ENCODE results near the gene MT1E. TPM values are rescaled to one million over a fixed set of nuclear protein-coding genes. Genes with fewer than 3 reads are reported as not detected.

MT1E gene
- total and polyA plus RNA-seq, 10 donors: 2.5 to 49.6 (median 27.0) TPM

DNA sequence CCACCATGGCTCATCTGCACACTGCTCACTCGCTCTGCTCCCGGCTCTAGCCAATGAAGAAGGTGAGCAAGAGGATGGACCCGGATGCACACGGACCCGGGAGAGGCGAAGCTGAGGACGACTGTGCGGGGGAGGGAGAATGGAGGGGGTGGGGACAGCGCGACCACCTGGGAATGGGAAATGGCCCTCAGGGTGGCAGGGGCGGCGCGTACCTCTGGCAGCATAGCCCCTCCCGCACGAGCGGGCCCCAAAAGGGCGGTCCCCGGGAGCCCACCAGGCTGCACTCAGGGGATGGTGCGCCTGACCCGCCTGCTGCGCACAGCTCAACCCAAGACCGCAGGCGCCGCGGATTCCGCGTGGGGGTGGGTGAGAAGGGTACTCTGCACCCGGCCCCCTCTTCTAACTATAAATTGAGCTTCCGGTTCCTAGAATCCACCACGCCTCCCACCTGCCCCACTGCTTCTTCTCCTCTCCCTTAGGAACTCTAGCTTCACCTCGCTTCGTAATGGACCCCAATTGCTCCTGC, 50.2 kb downstream of the MT1E start:
- H3K27me3 ChIP-seq (replicated peaks in 1 of 7): peaks cover 3 to 68% (median 11%) of the 10 kb centered on the region in 7 donors

More for the DNA sequence above, 50.2 kb downstream of the MT1E start:
- Histone ChIP-seq H3K4me3 (peak overlapping the region in 5 of 8 donors; percentile 16 to 54 (median 18)), H3K4me1 (peaks cover 0 to 14% (median 9%) of the 10 kb centered on the region in 6 donors), H3K27ac (no peak overlapping the region), H3K9me3 (no peaks in the 10 kb centered on the region), H3K36me3 (no peaks in the 10 kb centered on the region)
- intact Hi-C loops (cut with DNase I; ENCODE audit: low total_unique reads): no loop called here
- 2 to 7% (median 5%) methylated on average over 31 to 32 of the region's 32 CpGs for WGBS, 5 donors
- TF ChIP-seq POLR2A (IDR thresholded peaks at IDR 0.05) (no peak), POLR2AphosphoS5 (IDR thresholded peaks at IDR 0.05) (no peak)
- TF ChIP-seq, protein P1, sequence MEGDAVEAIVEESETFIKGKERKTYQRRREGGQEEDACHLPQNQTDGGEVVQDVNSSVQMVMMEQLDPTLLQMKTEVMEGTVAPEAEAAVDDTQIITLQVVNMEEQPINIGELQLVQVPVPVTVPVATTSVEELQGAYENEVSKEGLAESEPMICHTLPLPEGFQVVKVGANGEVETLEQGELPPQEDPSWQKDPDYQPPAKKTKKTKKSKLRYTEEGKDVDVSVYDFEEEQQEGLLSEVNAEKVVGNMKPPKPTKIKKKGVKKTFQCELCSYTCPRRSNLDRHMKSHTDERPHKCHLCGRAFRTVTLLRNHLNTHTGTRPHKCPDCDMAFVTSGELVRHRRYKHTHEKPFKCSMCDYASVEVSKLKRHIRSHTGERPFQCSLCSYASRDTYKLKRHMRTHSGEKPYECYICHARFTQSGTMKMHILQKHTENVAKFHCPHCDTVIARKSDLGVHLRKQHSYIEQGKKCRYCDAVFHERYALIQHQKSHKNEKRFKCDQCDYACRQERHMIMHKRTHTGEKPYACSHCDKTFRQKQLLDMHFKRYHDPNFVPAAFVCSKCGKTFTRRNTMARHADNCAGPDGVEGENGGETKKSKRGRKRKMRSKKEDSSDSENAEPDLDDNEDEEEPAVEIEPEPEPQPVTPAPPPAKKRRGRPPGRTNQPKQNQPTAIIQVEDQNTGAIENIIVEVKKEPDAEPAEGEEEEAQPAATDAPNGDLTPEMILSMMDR (IDR thresholded peaks at IDR 0.05 in 8 of 11, conservative IDR thresholded peaks at IDR 0.05 in 3 of 11): no peak
- no peak for DNase-seq

Other genes starting within 250 kb of the MT1E start
- 100 to 1,000 TPM in 5 of 7 donors, 10 to 100 TPM in 2; 88.5 to 249 (median 126) TPM for gene AMFR, start 200.2 kb upstream of the MT1E start, total RNA-seq
- 10 to 100 TPM; 48.1 to 74.4 (median 56.2) TPM for gene AMFR, start 200.2 kb upstream of the MT1E start, polyA plus RNA-seq
- 10 to 100 TPM; 52.8 to 93.0 (median 83.2) TPM for gene NUDT21, start 174.4 kb upstream of the MT1E start, total RNA-seq
- 10 to 100 TPM; 19.4 to 36.8 (median 29.2) TPM for gene NUDT21, start 174.4 kb upstream of the MT1E start, polyA plus RNA-seq
- 10 to 100 TPM; 22.8 to 34.7 (median 30.5) TPM for gene OGFOD1, start 174.2 kb upstream of the MT1E start, total RNA-seq
- gene OGFOD1, start 174.2 kb upstream of the MT1E start, polyA plus RNA-seq: 10 to 100 TPM in 2 of 3 donors, 1 to 10 TPM in 1; 6.9 to 11.6 (median 10.3) TPM
- 10 to 100 TPM; 29.1 to 70.3 (median 52.8) TPM for gene BBS2, start 105.8 kb upstream of the MT1E start, total RNA-seq
- gene BBS2, start 105.8 kb upstream of the MT1E start, polyA plus RNA-seq: 10 to 100 TPM; 22.9 to 52.5 (median 33.3) TPM
- gene MT4, start 60.7 kb upstream of the MT1E start, total RNA-seq: not detected
- not detected for gene MT4, start 60.7 kb upstream of the MT1E start, polyA plus RNA-seq
- under 1 TPM in 1 of 7 donors, not detected in 6; 0.77 TPM for gene MT3, start 36.3 kb upstream of the MT1E start, total RNA-seq
- gene MT3, start 36.3 kb upstream of the MT1E start, polyA plus RNA-seq: 10 to 100 TPM in 1 of 3 donors, 1 to 10 TPM in 1, not detected in 1; 1.5 to 11.5 TPM
- 10 to 100 TPM; 25.3 to 96.9 (median 43.8) TPM for gene MT2A, start 17.2 kb upstream of the MT1E start, total RNA-seq
- gene MT2A, start 17.2 kb upstream of the MT1E start, polyA plus RNA-seq: 100 to 1,000 TPM in 2 of 3 donors, 10 to 100 TPM in 1; 73.3 to 176 (median 112) TPM
- 1 to 10 TPM in 6 of 7 donors, under 1 TPM in 1; 0.44 to 6.1 (median 3.5) TPM for gene MT1M, start 6.9 kb downstream of the MT1E start, total RNA-seq
- 10 to 100 TPM in 1 of 3 donors, 1 to 10 TPM in 1, under 1 TPM in 1; 0.93 to 11.8 (median 7.6) TPM for gene MT1M, start 6.9 kb downstream of the MT1E start, polyA plus RNA-seq
- gene MT1A, start 12.9 kb downstream of the MT1E start, total RNA-seq: 10 to 100 TPM in 1 of 7 donors, 1 to 10 TPM in 2, not detected in 4; 1.5 to 27.3 (median 1.5) TPM
- gene MT1A, start 12.9 kb downstream of the MT1E start, polyA plus RNA-seq: 10 to 100 TPM in 1 of 3 donors, 1 to 10 TPM in 2; 1.1 to 14.2 (median 8.5) TPM
- not detected for gene MT1B, start 26.1 kb downstream of the MT1E start, total RNA-seq
- gene MT1B, start 26.1 kb downstream of the MT1E start, polyA plus RNA-seq: not detected
- 10 to 100 TPM in 6 of 7 donors, 1 to 10 TPM in 1; 6.4 to 21.0 (median 13.6) TPM for gene MT1F, start 32.2 kb downstream of the MT1E start, total RNA-seq
- gene MT1F, start 32.2 kb downstream of the MT1E start, polyA plus RNA-seq: 10 to 100 TPM; 16.6 to 20.1 (median 19.4) TPM
- gene MT1G, start 42.3 kb downstream of the MT1E start, total RNA-seq: 1 to 10 TPM in 2 of 7 donors, not detected in 5; 1.1 to 3.9 TPM
- 10 to 100 TPM in 2 of 3 donors, 1 to 10 TPM in 1; 3.2 to 12.2 (median 12.1) TPM for gene MT1G, start 42.3 kb downstream of the MT1E start, polyA plus RNA-seq
- not detected for gene MT1H, start 44.0 kb downstream of the MT1E start, total RNA-seq
- 1 to 10 TPM in 1 of 3 donors, under 1 TPM in 2; 0.54 to 1.1 (median 0.96) TPM for gene MT1H, start 44.0 kb downstream of the MT1E start, polyA plus RNA-seq
- gene MT1X, start 56.7 kb downstream of the MT1E start, total RNA-seq: 10 to 100 TPM; 13.0 to 28.7 (median 19.4) TPM
- gene MT1X, start 56.7 kb downstream of the MT1E start, polyA plus RNA-seq: 100 to 1,000 TPM in 1 of 3 donors, 10 to 100 TPM in 2; 36.1 to 113 (median 44.4) TPM
- gene NUP93, start 104.3 kb downstream of the MT1E start, total RNA-seq: 100 to 1,000 TPM in 1 of 7 donors, 10 to 100 TPM in 6; 29.2 to 102 (median 69.2) TPM
- 10 to 100 TPM; 41.1 to 58.3 (median 55.0) TPM for gene NUP93, start 104.3 kb downstream of the MT1E start, polyA plus RNA-seq
- gene SLC12A3, start 239.4 kb downstream of the MT1E start, total RNA-seq: 1 to 10 TPM in 3 of 7 donors, under 1 TPM in 4; 0.42 to 2.6 (median 0.94) TPM
- gene SLC12A3, start 239.4 kb downstream of the MT1E start, polyA plus RNA-seq: 1 to 10 TPM in 2 of 3 donors, under 1 TPM in 1; 0.46 to 2.3 (median 1.9) TPM